WI38 (cell line): ENCODE measurements around the gene MAG.

Source experiments
- H3K4me3 ChIP-seq: 2 replicates; pipeline ENCODE4 v1.5.1; 2011; ENCODE audit warnings: low read depth, mild to moderate bottlenecking, control low read depth, low read length
- CTCF ChIP-seq: IDR thresholded peaks from 2 replicates; pipeline ENCODE4 v1.5.1; 2012; ENCODE audit warnings: low read depth, mild to moderate bottlenecking, control low read depth, low read length

Gene MAG

GRCh38 chr19:35337097-35337983 is 45.4 kb downstream of the MAG start:
- TF ChIP-seq CTCF = no peak
- H3K4me3 ChIP-seq = no peak overlapping the region

GRCh38 chr19:35337984-35338296 is 46.0 kb downstream of the MAG start:
- TF ChIP-seq CTCF = no peak

GRCh38 chr19:35340431-35340830 is 48.5 kb downstream of the MAG start:
- TF ChIP-seq CTCF = no peak
- no peak overlapping the region for H3K4me3 ChIP-seq

More at GRCh38 chr19:35337984-35338296, 46.0 kb downstream of the MAG start:
- no peak overlapping the region for H3K4me3 ChIP-seq

- no peak overlapping the region for H3K4me3 ChIP-seq
- TF ChIP-seq CTCF = no peak
Observed at GRCh38 chr19:35341006-35341405, 49.0 kb downstream of the MAG start.

- no peak for TF ChIP-seq CTCF
- H3K4me3 ChIP-seq = no peak overlapping the region
Observed at GRCh38 chr19:35341565-35342225, 49.7 kb downstream of the MAG start.

GRCh38 chr19:35342430-35342829 is 50.5 kb downstream of the MAG start:
- no peak for TF ChIP-seq CTCF
- H3K4me3 ChIP-seq = no peak overlapping the region

- TF ChIP-seq CTCF = no peak
- no peak overlapping the region for H3K4me3 ChIP-seq
Observed at GRCh38 chr19:35344511-35345031, 52.6 kb downstream of the MAG start.
